Upper lobe of left lung (tissue), 6 donors: Measurements from ENCODE around the gene GP1BB. TPM values are rescaled to one million over a fixed set of nuclear protein-coding genes. Genes with fewer than 3 reads are reported as not detected.

Experiments
- ATAC-seq, 2 donors: fragments of 200-7000 bp; cut with Tn5 transposase; one replicate each; pipeline ENCODE4 v1.9.1; 2022; ENCODE audit warnings: mild to moderate bottlenecking in 2 of 2, moderate library complexity in 2 of 2; ENCODE audit not compliant: low FRiP score in 2 of 2
- DNase-seq, 2 donors: peaks; one replicate each; pipeline ENCODE4 v3.0.0-alpha.2; 2019 to 2020
- H3K27ac ChIP-seq, 4 donors: fragments of 200-600 bp; sonication (generic); one replicate each; pipeline ENCODE4 v1.5.1; 2016 to 2019
- H3K27me3 ChIP-seq, 4 donors: fragments of 200-600 bp; sonication (generic); one replicate each; pipeline ENCODE4 v1.5.1; 2017 to 2019
- H3K36me3 ChIP-seq, 4 donors: fragments of 200-600 bp; sonication (generic); one replicate each; pipeline ENCODE4 v1.5.1; 2016 to 2019
- H3K4me1 ChIP-seq, 4 donors: fragments of 200-600 bp; sonication (generic); one replicate each; pipeline ENCODE4 v1.5.1; 2018 to 2019
- H3K4me3 ChIP-seq, 4 donors: fragments of 200-600 bp; sonication (generic); one replicate each; pipeline ENCODE4 v1.5.1; 2017 to 2019; ENCODE audit warnings: mild to moderate bottlenecking in 2 of 4, moderate library complexity in 1 of 4
- H3K9me3 ChIP-seq, 4 donors: fragments of 200-600 bp; sonication (generic); one replicate each; pipeline ENCODE4 v1.5.1; 2018 to 2019
- CTCF ChIP-seq, 6 experiments: fragments of 450-650 bp in 4 of 6; fragments of 200-600 bp in 2 of 6; sonication (generic) in 2 of 6; IDR thresholded peaks; one replicate each; pipeline ENCODE4 v1.5.1; 2016 to 2019; ENCODE audit warnings: antibody characterized with exemption in 6 of 6
- EP300 ChIP-seq, 4 donors: sonication (generic); formaldehyde crosslinking; IDR thresholded peaks; one replicate each; pipeline ENCODE4 v1.5.1; 2017; ENCODE audit warnings: antibody characterized with exemption in 4 of 4, control low read depth in 2 of 4
- POLR2A ChIP-seq, 4 donors: fragments of 450-650 bp; IDR thresholded peaks; one replicate each; pipeline ENCODE4 v1.5.1; 2016 to 2017; ENCODE audit warnings: antibody characterized with exemption in 4 of 4, mild to moderate bottlenecking in 2 of 4
- POLR2AphosphoS5 ChIP-seq, 2 donors: sonication (generic); formaldehyde crosslinking; IDR thresholded peaks; one replicate each; pipeline ENCODE4 v1.5.1; 2017; ENCODE audit warnings: antibody characterized with exemption in 2 of 2
- WGBS, 2 donors: methylation state at CpG; one replicate each; pipeline ENCODE4 v1.1.5; 2017 to 2018; 5-methylcytosine and 5-hydroxymethylcytosine counted together
- total RNA-seq, 6 donors: library from RNA; depleted of rRNA in 4 of 6; stranded (reverse); fragments of >200 nt in 4 of 6; gene quantifications; one replicate each; pipeline versions ENCODE4 v1.1.0 to v1.2.1, GENCODE V29; 2016 to 2021
- donor health status: DM: no; HTN: no; CAD: no; lungs with moderate emphysema.
- donor health status: DM: no; HTN: yes; CAD: no; lungs with severe emphysema.

The GP1BB gene
- total RNA-seq, 6 donors from 2014 or later = 1.5 to 23.7 (median 6.6) TPM

- ATAC-seq = peak in 1 of 2 donors; percentile 6
- Histone ChIP-seq H3K4me1 (peaks cover 0 to 9% (median 0%) of the 10 kb centered on the region in 4 donors), H3K4me3 (no peak overlapping the region), H3K27ac (no peak overlapping the region), H3K27me3 (no peaks in the 10 kb centered on the region), H3K36me3 (no peaks in the 10 kb centered on the region), H3K9me3 (no peaks in the 10 kb centered on the region)
- 63 to 74% methylated on average over 10 to 14 of the region's 14 CpGs for WGBS, 2 donors
- TF ChIP-seq EP300 (IDR thresholded peaks at IDR 0.05) (no peak), CTCF (IDR thresholded peaks at IDR 0.05) (no peak), POLR2A (IDR thresholded peaks at IDR 0.05) (no peak), POLR2AphosphoS5 (IDR thresholded peaks at IDR 0.05) (no peak)
- DNase-seq = peak; percentile 9 to 27
Observed at GRCh38 chr22:19705181-19705934, 18.0 kb upstream of the GP1BB start.

GRCh38 chr22:19706661-19707151 is 16.6 kb upstream of the GP1BB start:
- H3K36me3 ChIP-seq = no peaks in the 10 kb centered on the region
- no peaks in the 10 kb centered on the region for H3K9me3 ChIP-seq
- no peaks in the 10 kb centered on the region for H3K27me3 ChIP-seq
- WGBS, 2 donors = 80 to 89% methylated on average over 7 of the region's 7 CpGs
- H3K4me3 ChIP-seq = no peak overlapping the region
- TF ChIP-seq POLR2A (IDR thresholded peaks at IDR 0.05) = no peak
- TF ChIP-seq POLR2AphosphoS5 (IDR thresholded peaks at IDR 0.05) = no peak
- no peak for TF ChIP-seq EP300 (IDR thresholded peaks at IDR 0.05)
- TF ChIP-seq CTCF (IDR thresholded peaks at IDR 0.05) = no peak
- H3K27ac ChIP-seq = no peak overlapping the region
- DNase-seq (no peak), ATAC-seq (no peak)
- peaks cover 0 to 9% (median 0%) of the 10 kb centered on the region in 4 donors for H3K4me1 ChIP-seq

- H3K9me3 ChIP-seq = no peaks in the 10 kb centered on the region
- 68 to 76% methylated on average over 11 to 24 of the region's 24 CpGs for WGBS, 2 donors
- TF ChIP-seq CTCF (IDR thresholded peaks at IDR 0.05) (no peak), POLR2AphosphoS5 (IDR thresholded peaks at IDR 0.05) (no peak), POLR2A (IDR thresholded peaks at IDR 0.05) (no peak), EP300 (IDR thresholded peaks at IDR 0.05) (no peak)
- peaks cover 0 to 9% (median 0%) of the 10 kb centered on the region in 4 donors for H3K4me1 ChIP-seq
- peak in 1 of 2 donors; percentile 52 for DNase-seq
- H3K27ac ChIP-seq = no peak overlapping the region
- H3K4me3 ChIP-seq = no peak overlapping the region
- no peaks in the 10 kb centered on the region for H3K27me3 ChIP-seq
- no peaks in the 10 kb centered on the region for H3K36me3 ChIP-seq
- ATAC-seq = no peak
Observed at GRCh38 chr22:19707347-19708290, 15.7 kb upstream of the GP1BB start.

GRCh38 chr22:19708321-19709011 is 14.9 kb upstream of the GP1BB start:
- peak in 1 of 2 donors; percentile 71 for ATAC-seq
- no peaks in the 10 kb centered on the region for H3K36me3 ChIP-seq
- no peak overlapping the region for H3K27ac ChIP-seq
- H3K27me3 ChIP-seq = no peaks in the 10 kb centered on the region
- H3K4me1 ChIP-seq = peaks cover 0 to 9% (median under 1%) of the 10 kb centered on the region in 4 donors
- TF ChIP-seq EP300 (IDR thresholded peaks at IDR 0.05) (no peak), POLR2A (IDR thresholded peaks at IDR 0.05) (no peak), POLR2AphosphoS5 (IDR thresholded peaks at IDR 0.05) (no peak), CTCF (IDR thresholded peaks at IDR 0.05) (no peak)
- H3K4me3 ChIP-seq = no peak overlapping the region
- DNase-seq = peak; percentile 49 to 85
- 60 to 72% methylated on average over 1 to 20 of the region's 20 CpGs for WGBS, 2 donors
- H3K9me3 ChIP-seq = no peaks in the 10 kb centered on the region
